OCI-LY3 (cell line): ENCODE measurements around the gene CCR9.

Experiments used
- EZH2phosphoT487 ChIP-seq: fragments of 200-600 bp; shearing (Covaris generic); IDR thresholded peaks from 2 replicates; pipeline ENCODE4 v1.6.1; 2018; ENCODE audit warnings: antibody characterized with exemption, mixed run types, low read depth
- TF ChIP-seq, protein P1 (sequence below): fragments of 200-600, 300-600 bp; sonication (generic); IDR thresholded peaks from 2 replicates; pipeline ENCODE4 v1.5.1; 2014; ENCODE audit warnings: antibody characterized with exemption, low read length, low read depth

DNA sequence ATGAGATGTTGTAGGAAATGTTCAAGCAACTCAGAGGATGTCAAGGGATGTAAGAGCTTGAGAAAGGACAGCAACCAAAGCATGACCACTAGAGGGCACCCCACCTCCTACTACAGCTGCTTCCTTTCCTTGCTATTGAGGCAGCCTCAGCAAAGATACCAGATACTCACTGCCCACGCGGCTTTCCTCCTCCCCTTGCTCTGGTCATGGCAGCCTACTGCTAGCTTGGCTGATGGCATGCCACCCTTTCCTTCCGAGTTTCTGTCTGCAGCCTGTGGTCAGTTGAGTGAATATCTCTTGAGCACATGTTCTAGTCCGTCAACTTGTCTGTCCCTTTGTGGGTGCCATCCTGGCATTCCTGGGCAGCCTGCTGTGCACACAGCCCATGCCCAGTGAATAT lies 52.5 kb downstream of the CCR9 start:
- TF ChIP-seq, protein P1, sequence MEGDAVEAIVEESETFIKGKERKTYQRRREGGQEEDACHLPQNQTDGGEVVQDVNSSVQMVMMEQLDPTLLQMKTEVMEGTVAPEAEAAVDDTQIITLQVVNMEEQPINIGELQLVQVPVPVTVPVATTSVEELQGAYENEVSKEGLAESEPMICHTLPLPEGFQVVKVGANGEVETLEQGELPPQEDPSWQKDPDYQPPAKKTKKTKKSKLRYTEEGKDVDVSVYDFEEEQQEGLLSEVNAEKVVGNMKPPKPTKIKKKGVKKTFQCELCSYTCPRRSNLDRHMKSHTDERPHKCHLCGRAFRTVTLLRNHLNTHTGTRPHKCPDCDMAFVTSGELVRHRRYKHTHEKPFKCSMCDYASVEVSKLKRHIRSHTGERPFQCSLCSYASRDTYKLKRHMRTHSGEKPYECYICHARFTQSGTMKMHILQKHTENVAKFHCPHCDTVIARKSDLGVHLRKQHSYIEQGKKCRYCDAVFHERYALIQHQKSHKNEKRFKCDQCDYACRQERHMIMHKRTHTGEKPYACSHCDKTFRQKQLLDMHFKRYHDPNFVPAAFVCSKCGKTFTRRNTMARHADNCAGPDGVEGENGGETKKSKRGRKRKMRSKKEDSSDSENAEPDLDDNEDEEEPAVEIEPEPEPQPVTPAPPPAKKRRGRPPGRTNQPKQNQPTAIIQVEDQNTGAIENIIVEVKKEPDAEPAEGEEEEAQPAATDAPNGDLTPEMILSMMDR = peak; percentile 97
- TF ChIP-seq EZH2phosphoT487 = no peak
